Inflammatory macrophage treated with lipopolysaccharide for 4 hours (primary cell): ENCODE data around the gene ADH1C.
"Not testable (repeated sequence)": the region's sequence is repeated elsewhere in the genome, so short reads cannot be mapped to it uniquely, and the experiment has no call there.

Experiments
- DNase-seq: peaks from one replicate; pipeline ENCODE4 v3.0.0-alpha.2; 2020

Gene ADH1C

DNA sequence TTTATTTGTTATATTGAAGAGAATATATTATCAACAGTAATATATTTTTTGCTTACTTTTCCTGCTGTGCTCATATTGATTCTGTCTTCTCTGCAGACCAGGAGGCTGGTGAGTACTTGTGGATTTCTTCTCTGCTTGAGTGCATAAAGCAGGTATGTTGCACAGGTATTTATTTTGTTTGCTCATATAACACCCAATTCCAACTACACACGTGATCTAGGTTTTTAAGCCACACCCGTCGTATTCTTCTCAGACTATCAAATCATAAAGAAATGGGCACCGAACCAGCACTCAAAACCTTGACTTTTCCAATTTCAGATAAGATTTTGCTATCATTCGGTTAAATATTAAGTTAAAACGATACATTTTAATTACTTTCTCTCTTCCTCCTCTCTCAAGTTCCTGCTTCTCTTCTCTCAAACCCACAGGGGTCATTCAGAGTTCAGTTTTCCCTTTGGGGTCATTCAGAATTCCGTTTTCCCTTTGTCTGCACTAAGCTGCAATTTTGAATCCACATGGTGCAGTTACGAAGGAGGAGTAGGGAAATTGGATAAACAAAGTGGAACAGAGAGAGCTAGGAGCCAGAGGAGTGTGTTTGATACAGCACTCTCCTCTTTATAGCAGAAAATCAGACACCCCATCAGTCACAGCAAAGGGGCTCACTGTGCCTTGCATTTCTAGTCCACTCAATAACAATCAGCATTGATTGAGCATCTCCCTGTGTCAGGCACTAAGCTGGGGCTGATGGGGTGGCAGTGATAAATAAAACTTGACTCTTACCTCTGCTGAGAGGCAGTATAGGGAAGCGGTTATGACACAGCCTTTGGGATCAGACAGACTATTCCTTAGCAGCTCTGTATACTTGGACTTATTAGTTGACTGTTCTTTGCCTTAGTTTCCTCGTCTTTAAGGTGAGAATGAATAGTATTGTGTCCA is at the start of gene ADH1C:
Gene ADH1C (minus strand): TSS at position 145 of the 936 bp plus-strand sequence. CDS start 71 bp downstream, at position 74.
- no peak for DNase-seq

DNA sequence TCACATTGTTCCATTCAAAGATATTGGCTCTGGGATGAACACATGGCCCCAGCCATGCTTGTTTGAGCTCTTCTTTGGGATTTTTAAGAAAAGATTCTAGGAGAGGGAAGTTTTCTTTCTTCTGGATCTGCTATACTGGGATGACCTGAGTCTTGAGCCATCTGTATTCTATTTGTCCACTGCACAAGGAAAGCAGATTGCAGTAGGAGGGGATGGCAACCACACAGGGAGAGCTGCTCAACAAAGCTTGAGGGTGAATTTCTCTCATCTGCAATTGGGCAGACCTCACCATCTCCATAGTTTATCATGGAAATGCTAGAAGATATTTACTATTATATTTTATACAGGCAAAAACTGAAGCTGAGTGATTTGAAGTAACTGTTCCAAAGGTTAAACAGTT is 48.3 kb upstream of the ADH1C start:
- DNase-seq, result no peak

DNA sequence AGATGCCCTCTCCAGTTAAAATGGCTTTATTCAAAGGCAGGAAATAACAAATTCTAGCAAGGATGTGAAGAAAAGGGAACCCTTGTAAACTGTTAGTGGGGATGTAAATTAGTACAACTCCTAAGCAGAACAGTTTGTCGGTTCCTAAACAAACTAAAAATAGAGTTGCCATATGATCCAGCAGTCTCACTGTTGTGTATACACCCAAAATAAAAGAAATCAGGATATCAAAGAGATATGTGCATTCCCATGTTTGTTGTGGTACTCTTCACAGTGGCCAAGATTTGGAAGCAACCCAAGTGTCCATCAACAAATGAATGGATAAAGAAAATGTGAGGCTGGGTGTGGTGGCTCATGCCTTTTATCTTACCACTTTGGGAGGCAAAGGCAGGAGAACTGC is 46.5 kb upstream of the ADH1C start:
- no peak for DNase-seq

DNA sequence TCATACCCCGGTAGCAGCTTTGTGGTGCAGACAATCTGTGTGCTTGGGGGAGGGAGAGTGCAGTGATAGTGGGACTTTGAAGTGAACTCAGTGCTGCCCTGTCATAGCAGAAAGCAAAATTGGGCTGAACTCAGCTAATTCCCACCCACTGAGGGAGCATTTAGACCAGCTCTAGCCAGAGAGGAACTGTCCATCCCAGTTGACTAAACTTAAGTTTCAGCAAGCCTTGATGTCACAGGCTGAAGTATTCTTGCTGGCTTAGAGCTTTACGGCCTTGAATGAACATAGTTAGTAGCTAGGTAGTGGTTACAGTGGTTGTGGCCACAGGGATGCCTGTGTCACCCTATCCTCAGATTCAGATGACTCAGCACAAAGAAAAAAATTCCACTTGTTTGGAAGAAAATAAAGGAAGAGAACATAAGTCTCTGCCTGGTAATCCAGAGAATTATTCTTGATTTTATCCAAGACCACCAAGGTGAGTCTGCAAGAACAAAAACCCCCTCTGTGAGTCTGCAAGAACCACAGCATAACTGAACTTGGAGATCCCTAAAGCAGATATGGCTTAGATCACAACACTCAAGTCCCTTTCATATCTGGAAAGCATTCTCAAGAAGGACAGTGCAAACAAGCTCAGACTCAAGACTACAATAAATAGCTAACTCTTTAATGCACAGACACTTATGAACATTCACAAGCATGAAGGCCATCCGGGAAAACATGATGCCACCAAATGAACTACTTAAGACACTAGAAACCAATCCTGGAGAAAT is 43.2 kb upstream of the ADH1C start:
- no peak for DNase-seq

DNA sequence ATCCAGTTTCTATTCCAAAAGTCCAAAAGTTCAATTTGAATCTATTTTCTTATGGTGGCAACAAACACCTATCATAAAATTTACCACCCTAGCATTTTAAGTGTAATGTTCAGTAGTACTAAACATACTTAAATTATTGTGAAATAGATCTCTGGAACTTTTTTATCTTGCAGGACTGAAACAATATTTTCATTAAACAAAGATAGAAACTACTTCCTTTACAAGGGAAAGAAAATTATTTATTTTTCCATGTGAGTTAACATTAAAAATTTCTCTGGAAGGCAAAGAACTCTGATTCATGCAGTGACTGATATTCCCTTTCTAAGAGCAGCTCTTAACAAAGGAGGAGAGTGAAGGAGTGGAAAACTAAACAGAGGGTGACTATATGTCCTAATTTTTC is 42.4 kb upstream of the ADH1C start:
- DNase-seq, result no peak

DNA sequence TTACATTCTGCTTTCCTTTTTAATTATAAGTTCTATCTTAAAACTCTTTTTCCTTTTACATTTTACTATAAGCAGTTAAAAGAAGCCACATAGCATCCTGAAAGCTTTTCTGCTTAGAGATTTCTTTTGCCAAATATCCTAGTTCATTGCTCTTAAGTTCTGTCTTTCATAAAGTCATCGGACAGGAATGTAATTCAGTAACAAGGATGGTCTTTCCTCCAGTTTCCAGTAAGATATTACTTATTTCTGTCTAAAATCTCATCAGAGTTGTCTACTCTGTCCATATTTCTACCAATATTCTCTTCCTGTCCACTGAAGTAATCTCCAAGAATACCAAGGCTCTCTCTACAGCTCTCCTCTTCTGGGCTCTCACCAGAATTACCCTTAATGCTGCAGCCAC is 37.5 kb upstream of the ADH1C start:
- no peak for DNase-seq

DNA sequence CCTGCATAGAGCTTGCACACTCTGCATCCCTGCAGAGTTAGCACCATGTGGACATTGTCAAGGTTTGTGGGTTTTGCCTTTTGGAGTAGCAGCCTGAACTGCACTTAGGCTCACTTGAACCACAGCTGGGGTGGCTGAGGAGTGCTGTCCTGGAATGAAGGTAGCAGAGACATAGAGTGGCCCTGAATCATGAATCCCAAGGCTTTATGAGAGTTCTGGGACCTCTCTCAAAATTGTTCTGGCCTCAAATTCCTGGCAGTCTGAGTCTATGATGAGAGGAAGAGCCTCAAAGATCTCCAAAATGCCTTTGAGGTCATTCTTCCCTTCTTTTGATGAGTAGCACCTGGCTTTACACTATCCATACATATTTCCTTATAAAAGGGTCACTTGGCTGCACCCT is 37.1 kb upstream of the ADH1C start:
- DNase-seq, result no peak

DNA sequence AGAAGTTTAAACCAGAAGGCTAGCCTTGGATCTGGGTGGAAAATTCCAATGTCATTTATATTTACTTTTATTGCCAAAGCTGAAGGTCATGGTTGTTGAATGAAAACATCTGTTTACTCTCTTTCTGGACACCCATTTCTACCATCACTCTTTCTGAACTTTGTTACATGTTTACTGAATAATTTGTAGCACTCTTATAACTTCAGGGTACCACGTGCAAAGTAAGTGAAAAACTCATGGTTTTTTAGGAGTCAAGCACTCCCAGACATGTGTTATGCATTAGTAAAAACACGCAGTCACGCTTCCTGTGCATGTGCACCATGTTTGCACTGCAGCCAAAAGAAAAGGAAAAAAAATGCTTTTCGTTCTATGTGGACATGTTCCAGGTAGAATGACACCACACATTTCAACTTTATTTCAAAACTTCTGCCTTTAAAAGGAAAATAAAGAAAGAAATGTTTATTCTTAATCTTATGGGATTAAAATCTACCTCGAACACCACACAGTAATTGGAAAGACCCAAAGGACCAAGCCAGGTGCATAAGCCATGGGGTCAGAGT is 31.4 kb upstream of the ADH1C start:
- DNase-seq, result no peak

DNA sequence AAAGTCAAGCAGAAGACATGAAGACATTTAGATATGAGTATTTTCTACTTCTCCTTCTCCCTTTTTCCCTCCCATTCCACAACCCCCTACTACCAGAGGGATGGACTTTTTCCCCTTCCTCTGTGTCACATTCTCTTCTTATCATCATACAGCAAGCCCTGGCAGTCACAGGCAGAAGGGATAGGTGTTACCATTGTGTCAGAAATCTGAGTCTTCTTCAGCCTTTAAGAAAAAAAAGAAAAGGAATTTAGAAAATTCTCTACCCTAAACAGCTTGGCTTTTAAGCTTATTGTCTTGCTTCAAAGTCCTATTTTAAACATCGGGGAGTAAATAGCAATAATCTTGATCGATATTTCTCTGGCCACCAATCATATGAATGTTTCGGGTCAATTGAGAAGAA is 30.9 kb upstream of the ADH1C start:
- DNase-seq, result no peak

DNA sequence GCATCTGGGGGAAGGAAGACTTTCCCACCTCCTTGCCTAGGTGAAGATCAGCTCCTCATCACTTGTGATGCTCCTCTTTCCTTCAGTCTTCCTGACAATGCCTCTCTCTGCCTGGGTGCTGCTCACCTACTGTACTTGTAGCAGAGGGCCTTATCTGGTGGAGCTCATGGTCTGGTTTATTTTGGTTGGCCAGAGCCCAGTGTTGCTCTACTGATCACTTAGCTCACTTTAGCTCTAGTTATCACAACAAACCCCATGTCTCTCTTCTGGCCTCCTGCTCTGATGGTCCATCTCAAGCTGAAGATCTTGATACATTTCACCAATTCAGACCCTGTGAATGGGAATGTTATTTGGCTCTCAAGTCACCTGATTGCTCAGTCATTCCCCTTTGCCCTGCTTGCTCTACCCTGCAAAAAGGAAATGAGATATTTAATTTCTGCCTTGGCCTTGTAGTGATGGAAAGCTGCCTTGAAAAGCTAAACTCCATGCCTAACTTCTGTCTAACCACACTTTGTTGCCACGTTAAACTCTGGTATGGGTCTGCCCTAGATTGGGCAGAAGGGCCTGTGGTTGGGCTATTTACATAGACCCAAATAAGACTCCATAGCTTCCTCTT is 30.3 kb upstream of the ADH1C start:
- no peak for DNase-seq

DNA sequence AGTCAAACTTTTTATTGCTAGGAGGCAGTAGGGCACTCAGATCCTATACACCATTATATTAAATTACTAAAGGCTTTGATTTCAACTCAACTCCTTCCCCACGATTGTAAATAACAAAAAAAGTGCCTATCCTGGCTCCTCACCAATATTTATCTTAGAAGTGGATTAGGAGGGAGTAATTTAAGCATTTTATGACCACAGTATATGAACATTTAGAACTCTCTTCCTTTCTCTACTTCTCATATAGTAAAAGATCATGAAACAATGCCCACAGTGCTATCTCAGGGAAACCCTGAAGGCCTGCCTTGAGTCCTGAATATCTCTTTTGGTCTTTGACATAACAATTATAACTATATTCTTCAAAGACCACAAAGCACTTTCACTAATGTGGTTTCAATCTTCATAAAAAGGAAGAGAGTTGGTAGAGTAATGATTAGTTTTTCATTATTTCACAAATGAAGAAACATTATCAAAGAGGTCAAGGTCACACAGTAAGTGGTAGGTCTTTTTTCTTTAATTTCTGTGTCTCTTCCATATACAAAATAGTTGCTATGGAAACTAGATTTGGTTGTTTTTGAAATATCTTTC is 29.1 kb upstream of the ADH1C start:
- no peak for DNase-seq

DNA sequence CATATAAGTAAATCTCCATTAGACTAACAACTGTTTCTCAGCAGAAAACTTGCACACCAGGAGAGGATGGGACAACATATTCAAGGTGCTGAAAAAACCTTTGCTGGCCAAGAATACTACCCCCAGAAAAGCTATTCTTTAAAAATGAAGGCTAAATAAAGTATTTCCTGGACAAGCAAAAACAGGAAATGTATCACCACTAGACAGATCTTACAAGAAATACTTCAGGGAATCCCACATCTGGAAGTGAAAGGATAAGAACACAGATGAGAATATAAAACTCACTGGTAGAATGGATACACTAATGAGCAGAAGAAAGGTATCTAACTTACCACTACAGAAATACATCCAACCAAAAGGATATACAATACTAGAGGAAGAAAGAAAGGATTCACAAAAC is 27.0 kb upstream of the ADH1C start:
- no peak for DNase-seq

DNA sequence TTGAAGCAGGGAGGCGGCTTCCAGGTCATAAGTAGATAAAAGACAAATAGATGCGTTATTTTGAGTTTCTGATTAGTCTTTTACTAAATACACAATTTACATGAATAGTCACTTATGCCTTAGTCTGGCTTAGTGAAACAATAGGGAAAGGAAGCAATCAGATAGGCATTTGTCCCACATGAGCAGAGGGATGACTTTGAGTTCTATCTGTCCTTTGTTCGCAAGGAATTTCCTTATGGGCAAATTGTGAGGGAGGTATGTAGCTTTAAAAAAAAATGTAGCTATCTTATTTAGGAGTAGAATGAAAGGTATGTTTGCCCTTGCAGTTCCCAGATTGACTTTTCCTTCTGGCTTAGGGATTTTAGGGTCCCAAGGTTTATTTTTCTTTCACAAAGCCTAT is 26.3 kb upstream of the ADH1C start:
- no peak for DNase-seq

DNA sequence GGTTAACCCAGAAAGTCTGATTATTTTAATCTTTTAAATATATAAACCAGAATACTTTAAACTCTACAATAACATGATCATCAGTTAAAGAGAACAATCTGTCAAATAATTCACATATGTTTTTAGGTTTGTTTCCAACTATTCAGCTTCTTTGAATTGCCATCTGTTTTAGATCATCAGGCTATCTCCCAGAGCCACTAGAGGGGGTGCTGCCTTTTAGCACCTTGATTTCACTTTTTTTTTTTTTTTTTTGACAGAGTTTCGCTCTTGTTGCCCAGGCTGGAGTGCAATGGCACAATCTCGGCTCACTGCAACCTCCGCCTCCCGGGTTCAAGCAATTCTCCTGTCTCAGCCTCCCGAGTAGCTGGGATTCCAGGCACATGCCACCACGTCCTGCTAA is 24.8 kb upstream of the ADH1C start:
- not testable (repeated sequence) for DNase-seq

DNA sequence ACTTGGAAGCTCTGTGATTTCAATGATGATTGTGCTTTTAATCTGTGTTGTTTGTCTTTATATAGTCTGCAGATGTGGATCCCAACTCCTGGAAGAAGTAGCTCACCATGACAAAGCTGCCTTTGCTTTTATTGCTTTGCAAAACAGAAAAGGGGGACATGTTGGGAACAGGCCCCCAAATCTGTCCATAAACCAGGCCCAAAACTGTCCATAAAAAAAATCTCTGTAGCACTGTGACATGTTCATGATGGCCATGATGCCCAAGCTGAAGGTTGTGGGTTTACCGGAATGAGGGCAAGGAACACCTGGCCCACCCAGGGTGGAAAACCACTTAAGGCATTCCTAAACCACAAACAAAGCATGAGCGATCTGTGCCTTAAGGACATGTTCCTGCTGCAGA is 19.9 kb upstream of the ADH1C start:
- DNase-seq, result not testable (repeated sequence)

DNA sequence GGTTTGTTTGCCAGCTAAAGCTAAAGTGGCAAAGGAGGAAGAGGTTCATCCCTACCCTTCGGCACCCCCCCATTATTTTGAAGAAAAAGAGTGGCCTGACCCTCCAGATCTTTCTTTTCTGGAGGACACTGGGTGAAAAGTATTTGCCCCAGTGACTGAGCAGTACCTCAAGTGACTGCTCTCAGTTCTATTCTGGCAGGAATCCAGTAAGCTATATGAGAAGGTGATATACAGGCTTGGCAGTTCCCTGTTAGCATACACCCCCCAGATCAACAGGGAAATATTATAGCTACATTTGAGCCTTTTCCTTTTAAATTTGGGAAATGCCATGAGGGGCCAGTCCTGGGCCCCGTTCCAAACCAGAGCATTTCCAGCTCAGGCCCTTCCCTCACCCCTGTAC is 15.3 kb upstream of the ADH1C start:
- DNase-seq, result not testable (repeated sequence)

DNA sequence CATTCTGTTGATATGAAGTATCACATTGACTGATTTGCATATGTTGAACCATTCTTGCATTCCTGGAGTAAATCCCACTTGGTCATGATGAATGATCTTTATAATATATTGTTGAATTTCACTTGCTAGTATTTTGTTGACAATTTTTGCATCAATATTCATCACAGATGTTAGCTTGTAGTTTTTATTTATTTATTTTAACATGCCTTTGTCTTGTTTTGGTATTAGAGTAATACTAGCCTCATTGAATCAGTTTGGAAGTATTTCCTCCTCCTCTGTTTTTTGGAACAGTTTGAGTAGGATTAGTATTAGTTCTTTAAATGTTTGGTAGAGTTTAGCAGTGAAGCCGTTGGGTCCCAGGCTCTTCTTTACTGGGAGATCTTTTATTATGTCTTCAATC is 13.9 kb upstream of the ADH1C start:
- DNase-seq, result no peak

DNA sequence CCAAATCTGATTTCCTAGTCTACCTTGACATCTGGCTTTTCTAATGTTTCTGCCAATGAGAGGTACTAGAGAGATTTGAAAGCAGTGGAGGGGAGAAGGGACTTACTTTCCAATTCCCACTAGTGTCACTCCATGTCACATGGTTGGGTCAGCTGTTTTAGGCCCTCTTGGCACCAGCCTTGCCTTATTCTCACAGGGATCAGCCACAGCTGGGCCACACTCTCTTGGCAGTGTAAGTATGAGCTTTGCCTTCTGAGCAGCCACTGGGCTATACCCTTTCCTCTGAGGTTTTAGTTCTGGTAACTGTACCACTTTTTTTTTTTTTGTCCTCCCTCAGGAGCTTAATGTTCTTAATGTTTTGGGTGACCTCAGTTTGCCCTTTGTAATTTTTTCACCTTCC is 10.2 kb upstream of the ADH1C start:
- no peak for DNase-seq

DNA sequence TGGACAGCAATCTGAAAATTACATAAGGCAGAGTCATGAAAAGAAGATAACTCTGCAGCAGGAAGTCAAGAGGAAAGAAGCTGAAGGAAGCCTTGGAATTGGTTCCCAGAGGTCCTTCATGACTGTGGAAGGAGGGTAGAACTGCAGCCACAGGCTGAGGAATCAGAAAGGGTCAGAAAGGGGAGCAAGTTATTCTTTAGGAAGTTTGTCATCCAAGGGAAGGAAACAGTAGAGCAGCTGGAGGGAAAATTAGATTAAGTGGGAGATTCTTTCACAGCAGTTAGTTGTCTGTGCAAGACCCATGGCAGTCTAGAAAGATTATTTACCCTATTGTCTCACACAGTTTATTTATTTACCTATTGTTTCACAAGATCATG is 9.3 kb upstream of the ADH1C start:
- DNase-seq, result no peak

DNA sequence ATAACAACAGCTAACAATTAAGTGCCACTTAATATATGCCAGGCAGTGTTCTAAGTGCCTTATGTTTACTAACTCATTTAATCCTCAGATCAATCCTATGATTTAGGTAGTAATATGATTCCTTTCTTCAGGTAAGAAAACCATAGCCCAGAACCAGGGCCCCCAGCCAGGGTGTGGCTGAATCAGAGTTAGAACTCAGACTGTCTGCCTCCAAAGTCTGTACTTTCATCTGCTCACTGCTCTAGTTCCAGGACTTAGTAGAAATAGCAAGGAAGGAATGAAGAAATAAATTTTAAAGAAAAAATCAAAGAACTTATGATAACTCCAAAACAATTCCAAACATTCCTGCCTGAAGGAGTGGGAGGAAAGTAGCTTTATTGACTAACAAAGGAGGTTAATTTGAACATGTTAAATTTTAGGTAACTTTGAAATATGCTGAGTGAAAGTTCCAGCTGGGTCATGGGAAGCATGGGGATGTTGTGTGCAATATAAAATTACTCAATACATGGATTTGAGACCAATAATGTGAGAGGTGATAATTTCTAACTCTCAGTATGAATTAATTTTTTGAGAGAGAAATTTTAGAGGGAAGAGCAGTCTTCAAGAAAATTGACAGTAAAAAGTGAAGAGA is 8.8 kb upstream of the ADH1C start:
- DNase-seq, result no peak

DNA sequence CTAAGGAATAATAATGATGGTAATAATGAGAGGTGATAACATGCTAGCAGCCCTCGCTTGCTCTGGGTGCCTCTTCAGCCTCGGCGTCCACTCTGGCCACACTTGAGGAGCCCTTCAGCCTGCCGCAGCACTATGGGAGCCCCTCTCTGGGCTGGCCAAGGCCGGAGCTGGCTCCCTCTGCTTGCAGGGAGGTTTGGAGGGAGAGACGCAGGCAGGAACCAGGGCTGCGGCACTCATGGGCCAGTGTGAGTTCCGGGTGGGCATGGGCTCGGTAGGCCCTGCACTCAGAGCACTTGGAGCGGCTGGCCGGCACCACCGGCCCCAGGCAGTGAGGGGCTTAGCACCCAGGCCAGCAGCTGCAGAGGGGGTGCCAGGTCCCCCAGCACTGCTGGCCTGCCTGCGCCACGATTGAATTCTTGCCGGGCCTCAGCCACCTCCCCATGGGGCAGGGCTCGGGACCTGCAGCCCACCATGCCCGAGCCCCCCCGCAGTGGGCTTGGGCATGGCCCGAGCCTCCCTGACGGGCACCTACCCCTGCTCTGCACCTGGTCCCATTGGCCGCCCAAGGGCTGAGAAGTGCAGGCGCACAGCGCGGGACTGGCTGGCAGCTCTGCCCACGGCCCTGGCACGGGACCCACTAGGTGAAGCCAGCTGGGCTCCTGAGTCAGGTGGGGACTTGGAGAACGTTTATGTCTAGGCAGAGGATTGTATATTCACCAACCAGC is 7.1 kb upstream of the ADH1C start:
- no peak for DNase-seq

DNA sequence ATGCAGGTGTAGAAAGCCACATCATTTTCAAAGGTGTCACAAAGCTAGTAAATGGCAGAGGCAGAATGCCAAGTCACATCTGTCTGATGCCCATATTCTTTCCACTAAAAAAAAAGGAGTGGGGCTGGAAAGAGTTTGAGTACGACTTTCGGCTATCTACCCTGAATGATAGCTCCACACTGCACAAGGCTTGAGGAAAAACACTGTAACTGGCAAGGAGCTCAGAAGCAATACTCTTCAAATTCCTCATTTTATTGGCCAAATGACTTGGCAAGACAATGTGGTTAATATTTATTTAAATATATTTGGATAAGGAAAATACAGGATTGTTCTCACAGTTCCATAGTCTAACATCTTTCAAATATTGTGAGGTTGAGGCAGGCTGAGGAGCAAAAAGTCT is 5.4 kb upstream of the ADH1C start:
- DNase-seq, result no peak
